DMS79 treated with DMSO at 0.1 percent for 48 hours (cell line): ENCODE results near the gene NTM.
"Not testable (repeated sequence)": the region's sequence is repeated elsewhere in the genome, so short reads cannot be mapped to it uniquely, and the experiment has no call there.

Experiments
- DNase-seq: peaks from one replicate; lab custom pipeline; 2025; lab: John Stamatoyannopoulos, UW

NTM gene

DNA sequence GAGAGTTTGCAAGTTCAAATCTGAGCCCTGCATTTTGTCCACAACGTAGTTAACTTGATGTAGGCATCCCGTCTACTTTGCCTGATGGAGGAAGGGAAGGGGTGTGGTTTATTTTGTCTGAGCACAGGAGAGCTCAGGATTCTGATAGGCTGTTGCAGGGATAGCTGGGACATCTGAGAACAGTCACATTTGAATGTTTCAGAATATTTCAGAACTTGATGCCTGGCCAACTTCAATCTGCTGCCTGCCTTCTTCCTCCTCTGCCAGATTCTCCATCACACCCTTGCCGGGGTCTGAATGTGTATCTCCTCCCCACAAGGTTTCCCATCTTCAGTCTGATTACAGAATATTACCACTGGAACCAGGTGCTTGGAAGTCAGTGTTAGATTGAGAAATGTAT, 51.6 kb downstream of the NTM start:
- no peak for DNase-seq

DNA sequence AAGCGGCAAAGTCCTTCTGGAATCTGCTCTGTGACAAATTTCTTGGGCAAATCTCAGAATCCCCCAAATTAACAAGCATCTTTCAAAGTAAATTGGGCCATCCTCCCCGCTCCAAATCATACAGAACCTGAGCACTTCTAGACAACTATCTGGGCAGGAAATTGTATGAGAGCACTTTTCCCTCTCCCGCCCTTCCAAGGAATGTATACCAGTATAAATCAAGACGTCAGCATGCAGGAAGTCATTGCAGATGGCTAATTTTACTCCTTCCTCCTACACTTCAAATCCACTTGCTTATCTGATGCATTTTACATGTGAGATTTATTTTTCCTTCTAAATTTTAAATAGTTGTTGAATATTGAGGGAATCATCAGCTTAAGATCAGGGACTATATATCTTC, 52.1 kb downstream of the NTM start:
- no peak for DNase-seq

DNA sequence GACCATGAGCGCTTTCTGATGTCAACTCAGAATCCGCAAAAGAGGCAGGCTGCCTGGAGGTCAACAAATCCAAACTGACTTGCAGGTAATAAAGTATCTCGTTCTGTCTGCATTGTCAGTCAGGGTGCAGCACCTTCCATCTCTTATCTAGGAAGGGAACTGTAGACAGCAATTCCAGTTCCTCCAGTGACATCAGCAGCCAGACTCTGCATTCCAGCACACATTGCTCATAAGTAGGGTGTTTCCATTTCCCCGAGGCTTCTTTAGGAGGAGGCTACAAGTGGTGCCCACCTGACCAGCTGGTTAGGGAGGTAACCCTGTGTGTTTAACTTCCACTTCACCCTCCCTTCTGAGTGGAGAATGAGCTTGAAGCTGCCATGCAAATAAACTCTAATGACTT, 53.3 kb downstream of the NTM start:
- no peak for DNase-seq

DNA sequence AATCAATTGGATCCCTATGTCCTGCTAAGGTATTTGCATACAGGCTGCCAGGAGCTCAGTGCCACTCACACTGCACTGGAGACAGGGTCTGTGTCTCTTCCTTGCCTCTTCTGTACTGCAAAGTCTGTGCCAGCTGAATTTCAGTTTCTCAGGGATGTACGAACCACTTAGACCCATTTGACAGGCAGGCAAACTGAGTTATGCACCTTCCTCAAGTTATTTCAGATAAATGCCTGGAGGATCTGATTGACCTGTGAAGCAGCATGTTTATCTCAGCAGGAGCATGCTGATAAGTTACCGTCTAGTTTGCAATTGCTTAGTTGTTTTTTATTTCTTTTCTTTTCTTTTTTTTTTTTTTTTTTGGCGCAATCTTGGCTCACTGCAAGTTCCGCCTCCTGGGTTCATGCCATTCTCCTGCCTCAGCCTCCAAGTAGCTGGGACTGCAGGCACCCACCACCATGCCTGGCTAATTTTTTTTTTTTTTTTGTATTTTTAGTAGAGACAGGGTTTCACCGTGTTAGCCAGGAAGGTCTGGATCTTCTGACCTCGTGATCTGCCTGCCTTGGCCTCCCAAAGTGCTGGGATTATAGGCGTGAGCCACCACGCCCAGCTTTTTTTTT, 54.0 kb downstream of the NTM start:
- DNase-seq, result not testable (repeated sequence)

DNA sequence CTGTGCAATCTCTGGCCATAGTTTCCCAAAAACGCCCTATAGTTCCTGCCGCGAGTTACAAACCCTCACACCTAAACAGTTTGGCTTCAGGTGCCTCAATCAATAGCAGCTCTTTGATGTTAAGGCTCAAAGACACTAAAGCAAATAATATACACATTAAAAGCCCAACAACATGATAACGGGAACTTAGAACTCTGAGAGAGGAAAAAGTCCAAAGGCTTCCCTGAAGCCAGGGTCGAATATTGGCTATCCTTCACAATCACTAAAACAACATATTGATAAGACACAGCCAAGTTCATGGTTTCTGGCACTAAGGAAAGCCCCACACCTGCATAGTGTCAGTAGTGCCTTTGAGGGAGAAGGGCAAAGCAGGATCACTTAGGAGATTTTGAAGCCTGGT, 54.9 kb downstream of the NTM start:
- DNase-seq, result no peak

DNA sequence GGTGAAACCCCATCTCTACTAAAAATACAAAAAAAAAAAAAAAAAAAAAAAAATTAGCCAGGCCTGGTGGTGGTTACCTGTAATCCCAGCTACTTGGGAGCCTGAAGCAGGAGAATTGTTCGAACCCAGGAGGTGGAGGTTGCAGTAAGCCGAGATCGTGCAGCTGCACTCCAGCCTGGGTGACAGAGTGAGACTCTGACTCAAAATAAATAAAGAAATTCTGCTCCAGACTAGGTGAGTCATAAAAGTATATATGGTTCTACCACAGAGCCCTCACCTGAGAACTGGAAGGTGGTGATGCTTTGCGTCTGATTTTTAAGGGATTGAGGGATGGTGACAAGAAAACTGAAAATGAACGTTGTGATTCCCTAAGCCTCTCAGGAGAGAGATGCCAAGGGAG, 58.4 kb downstream of the NTM start:
- no peak for DNase-seq

DNA sequence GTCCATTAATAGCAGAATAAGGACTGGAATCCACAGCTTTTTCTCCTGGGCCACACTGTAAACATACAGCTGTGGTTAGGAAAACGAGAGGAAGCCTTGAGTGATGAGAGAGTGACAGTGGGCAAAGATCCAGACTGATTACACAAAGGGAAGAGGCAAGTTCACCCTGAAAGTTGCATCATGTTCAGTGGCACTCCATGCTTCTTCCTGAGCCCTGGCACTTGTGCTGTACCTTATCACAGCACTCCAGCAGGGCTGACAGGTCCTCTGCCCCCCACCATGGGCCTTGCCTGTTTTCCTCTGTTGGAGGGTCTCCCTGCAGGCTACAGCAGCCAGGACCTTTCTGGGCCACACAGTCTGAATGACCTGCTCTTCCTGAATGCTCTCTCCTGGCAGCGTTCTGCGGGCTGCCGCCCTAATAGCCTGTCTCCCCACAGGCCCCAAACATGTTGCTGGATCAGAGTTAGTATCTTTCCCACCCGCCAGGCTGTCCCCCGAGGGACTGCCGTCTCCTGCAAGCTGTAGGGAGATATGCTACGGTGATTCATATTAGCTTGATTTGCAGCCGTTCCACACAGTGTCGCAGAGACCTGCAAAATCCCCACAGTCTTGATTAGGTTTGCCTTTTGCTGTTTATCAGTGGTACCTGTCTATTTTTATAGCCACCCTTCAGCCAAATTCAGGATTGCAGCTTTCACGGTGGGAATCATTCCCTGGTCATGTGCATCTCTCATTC, 60.2 kb downstream of the NTM start:
- peak; percentile 15 for DNase-seq

DNA sequence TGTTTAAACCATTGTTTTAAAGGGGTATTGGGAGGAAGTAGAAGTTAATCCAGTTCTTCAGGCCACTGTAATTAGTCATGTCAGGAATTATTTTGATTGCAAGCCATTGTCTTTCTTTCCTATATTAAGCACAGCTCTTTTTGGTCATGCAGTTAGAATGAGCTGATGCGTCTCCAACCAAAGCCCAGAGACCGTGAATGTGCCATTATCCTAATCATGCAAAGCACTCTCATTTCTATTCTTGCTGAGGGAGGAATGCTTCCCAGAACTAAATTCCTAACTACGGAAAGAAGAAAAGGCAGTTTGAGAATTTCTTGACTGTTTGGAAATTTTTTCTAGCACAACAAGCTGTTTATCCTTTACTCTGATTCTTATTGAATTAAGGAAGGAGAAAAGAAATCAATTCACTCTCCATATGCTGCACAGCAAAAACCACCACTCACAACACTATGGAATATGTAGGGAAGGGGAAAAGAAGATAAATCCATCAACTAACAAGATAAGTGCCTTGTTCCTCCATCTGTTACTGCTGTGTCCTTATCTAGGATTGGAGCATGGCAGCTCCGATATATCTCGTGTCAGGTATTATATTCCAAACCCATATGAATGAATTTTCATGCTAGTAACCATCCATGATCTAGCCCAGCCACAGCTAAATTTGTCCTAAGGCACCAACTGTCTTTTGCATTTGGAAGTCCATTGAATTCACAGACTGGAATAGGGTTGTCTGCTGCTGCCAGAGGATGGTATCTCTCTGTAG, 70.8 kb downstream of the NTM start:
- no peak for DNase-seq

DNA sequence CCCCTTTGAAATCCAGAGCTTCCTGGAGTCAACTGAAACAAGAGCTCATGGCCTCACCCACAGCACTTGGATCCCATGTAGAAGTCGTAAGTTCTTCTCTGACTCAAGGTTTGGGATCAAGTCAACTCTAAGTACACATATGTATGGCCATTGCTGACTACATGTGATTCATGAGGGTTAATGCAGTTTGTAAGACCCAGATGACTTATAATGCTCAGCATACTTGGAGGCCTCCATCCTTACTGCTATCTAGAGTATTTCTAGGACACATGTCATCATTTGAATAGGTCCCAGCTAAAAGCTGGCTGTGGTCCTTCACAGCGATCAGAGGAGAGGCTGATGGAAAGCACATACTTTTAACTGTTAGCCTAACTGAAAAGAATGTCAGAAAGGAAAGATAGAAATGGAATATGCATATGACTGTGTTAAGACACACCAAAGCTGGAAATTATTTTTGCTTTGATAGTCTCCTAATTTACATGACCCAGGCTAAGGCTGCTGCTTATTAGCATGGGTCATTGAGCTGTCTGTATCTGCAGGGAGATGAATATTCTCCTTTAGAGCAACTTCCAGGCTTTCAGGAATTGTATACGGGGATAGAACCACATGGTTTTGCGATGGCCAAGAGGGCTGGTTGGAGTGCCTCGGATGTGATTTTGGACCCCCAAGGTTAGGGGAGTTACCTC, 76.3 kb downstream of the NTM start:
- DNase-seq, result no peak

DNA sequence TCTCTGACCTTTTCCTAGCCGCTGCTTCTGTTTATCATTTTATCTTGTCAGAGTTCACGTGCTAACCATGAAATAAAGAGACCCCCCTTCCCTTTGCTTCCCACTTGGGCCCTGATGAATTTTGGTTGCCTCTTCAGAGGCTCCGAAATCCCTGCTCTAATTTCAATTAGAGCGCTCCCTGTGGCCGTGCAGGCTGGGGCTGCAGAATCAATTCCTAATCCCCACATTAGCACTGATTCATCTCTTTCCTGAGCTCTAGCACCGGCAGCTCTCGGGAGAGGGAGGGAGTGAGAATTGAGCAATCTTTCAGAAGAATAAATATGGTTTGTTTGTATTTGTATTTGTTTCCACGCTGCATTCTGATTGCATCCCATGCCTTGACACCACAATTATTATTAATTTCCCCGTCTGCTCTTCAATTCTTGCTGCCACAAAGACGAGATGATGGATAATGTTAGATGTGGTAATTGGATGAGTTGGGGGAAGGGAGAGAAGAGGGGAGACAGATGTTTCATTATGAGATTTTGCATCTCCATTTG, 76.9 kb downstream of the NTM start:
- DNase-seq, result no peak

DNA sequence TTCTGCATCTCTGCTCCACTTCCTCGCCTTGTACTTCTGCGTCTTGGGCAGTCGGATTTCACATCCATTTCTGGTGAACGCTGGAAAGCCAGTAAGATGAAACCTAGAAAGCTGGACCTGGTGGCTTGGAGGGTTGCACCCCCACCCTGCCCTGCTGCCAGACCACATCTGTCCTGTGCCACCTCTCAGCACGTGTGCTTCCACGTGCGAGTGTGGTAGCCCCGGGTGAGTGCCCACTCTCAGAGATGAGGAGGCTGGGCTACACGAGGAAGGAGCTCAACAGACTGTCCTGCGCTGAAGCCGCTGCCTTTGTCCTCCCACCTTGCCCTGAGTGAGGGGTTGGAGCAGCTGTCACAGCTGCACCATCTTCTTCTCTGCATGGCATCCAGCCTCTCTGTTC, 77.5 kb downstream of the NTM start:
- DNase-seq, result no peak

DNA sequence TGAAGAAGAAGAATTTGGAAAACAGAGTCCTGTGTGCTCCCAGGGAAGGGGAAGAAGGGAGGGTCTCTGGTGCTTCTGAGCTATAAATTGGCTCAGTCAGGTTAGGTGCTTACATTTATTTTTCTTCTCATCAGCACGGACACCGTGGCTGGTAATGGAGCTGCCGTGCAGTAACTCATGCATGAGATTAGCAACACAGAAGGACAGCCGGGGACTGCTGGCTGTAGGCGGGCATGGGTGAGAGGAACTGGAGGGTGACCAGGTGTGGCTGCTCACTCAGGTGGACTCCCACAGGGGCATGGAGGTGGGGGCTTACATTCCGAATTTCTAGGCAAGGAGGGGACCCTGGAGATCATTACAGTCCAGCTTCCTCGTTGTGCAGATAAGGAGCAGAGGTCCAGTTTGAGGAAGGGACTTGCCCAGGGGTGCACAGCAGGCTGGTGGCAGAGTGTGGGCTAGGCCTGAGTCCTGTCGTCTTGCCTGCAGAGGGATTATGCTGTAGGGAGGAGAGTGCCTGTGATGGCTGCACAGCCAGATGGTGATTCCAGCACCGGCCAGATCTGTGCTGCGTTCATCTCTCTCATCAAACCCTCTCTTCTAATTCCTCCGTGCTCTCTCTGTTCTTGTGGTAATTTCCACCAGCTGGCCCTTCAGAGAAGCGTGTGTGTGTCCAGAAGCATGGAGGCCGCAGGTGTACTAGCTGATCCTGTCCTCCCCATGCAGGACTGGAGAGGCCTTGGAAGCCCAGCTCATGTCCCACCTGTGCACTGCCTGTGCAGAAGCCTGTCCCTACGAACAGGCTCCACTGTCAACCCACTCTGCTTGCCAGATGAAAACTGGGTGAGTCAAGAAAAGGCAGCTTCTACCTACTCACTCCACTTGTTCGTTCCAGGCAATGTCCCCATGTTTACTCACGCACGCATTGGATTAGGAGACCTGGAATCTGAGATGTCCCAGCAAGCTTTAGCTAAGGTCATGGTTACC, 78.9 kb downstream of the NTM start:
- DNase-seq, result peak; percentile 15

DNA sequence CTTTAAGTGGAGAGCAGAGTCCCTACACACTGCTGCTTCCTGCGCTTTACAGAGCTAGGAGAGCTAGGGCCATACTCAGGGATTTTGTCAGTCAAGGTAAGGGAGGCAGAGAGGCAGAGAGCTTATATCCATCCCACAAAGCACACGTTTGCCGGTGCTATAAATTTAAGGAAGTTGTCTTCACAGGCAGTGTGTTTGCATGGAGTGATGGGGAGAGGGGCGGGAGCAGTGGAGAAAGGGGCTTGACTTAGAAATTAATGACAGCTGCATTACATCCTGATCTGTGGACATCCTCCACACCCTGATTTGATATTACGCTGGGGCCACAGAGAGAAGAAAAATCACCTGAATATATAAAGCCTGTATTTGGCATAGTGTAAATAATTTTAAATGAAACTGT, 84.1 kb downstream of the NTM start:
- DNase-seq, result no peak

DNA sequence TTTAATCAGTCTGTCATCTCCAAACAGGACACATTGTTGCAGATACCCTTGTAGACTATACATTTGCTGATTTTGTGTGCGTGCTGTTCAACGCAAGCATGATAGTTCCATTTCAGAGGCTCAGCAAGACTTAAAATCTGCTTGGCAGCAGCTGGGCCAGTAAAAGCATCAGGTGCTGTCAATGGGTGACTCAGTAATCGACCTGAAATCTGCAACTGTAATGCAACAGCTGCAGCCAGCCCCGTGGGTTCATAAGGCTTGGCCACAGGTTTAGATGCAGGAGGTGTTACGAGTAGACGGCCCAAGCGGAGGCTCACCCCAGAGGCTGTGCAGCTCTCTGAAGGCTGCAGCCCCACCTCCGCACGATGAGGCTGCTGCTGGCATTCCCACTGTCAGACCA, 84.6 kb downstream of the NTM start:
- DNase-seq, result no peak

DNA sequence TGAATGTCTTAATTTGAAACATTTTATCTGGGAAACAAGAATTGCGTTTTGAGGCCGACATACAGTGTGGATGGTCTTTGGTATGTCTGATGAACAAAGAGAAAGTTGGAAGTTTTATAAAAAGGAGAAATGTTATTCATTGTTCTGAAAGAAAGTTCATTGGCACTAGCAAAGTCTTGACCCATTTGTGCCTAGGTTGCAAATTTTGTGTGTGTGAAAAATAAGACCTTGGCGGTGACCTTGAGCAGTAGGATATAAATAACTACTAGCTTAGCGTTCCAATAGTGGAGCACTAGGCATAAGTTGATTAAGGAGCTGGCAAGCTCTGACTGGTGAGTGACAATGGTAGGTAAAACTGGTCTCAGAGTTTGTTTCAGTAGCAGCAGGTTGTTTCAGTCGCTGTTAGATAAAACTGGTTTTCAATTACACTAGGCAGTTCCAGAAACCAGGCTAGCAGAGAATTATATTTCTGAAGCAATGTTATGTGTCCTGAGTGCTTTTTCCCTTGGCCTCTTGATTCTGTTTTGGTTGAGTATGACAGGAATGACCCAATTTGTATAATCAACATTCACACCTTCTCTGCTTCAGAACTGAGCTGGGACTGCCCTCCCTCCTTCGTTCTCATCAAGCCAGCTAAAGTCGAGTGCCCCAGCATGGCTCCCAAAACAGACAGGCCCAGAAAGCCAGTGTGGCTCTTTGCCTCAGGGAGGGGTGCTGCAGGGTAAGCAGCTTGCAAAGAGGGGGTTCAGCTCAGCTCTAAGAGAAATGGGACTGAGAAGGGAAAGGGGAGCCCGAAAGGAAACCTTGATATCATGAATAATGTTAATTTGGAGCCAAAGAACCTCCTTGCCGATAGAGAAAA, 85.7 kb downstream of the NTM start:
- DNase-seq, result no peak

DNA sequence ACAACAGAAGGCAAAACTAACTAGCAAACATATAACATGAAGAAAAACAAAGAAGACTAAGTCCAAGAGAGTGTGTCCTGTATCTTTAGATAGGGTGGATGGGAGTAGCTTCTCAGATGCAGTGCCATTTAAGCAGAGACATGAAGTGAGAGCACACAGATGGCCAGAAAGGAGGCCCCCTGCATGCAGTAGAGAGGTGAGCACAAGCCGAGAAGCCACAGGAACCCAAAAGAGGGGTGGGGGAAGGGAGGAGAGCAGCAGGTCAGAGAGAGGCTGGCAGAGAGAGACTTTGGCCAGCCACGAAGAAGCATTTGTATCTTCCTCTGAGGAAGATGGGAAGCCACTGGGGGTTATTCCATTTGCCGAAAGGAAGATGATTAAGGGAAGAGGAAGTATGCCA, 86.7 kb downstream of the NTM start:
- no peak for DNase-seq

DNA sequence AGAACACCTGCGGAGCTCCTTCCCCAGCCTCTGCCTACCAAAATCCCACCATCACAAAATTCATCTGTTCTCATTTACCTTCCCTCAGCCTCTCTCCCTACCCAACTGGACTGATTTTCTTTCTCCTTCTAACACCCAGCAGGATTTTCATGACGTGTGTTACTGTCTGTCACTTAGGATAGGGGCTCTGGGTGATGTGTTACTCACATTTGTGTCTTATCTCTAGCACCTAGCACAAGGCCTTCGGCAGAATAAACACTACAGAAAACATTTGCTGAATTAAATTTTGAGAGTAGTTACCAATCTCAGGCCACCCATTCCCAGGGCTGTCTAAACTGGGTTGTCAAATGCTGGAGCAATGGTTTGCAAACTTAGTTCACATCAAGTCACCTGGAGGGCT, 88.0 kb downstream of the NTM start:
- no peak for DNase-seq

DNA sequence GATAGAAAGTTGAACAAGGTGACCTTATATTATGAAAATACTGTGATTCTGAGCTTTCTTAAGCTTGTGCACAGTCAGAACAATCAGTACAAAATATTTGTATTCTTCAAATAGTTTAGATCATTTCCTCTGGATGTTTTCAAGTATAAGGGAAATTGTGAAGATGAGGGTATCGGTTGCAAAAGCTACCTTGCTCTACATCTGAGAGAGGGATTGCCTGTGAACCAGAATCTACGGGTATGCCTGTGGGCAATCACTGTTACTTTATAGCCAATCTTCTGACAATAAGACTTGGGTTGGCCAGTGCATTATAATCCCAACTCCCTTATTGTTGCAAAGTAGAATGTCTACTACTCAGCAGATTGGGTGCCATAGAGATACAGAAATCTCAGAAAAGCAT, 90.5 kb downstream of the NTM start:
- DNase-seq, result no peak

DNA sequence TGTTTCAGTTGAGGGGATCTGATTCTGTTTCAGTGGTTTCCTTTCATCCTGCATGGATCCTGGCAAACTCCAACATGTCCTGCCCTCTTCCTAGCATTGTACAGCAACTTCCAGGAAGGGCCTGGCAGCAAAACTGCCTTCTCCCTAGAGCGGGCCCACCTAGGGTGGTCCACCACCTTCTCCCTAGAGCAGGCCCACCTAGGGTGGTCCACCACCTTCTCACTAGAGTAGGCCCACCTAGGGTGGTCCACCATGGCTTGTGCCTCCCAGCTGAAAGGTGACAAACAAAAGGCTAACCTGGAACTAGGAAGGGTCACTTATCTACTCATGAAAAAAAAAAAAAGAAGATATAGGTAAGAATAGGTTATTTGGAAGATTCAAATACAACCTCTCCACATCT, 92.2 kb downstream of the NTM start:
- no peak for DNase-seq

DNA sequence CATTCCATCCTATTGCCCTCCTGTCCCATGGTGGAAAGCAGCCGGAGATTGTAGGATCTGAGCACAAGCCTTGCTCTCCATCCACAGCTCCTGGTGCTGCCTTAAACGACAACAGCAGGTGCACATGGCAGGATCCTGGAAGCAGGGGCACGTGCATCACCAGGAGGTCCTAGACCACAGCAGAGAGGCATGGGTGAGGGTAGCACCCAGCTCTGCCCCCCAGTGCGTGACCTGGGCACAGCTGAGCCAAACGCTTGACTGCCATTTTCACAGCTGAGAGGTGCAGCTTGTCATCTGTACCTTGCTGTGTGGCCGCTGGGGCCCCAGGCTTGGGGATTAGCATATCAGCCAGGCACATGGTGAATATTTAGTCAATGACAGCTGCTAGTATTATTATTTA, 92.7 kb downstream of the NTM start:
- no peak for DNase-seq
